CD14-positive monocyte (primary cell): Measurements from ENCODE around the gene SEMA4G. TPM values are rescaled to one million over a fixed set of nuclear protein-coding genes. Genes with fewer than 3 reads are reported as not detected.

Experiments
- DNase-seq, 3 donors: peaks; one replicate each; pipeline ENCODE4 v3.0.0-alpha.2; 2011 to 2022
- H2AFZ ChIP-seq: 2 replicates; pipeline ENCODE4 v1.6.0; 2012; ENCODE audit warnings: mild to moderate bottlenecking, low read depth, low read length, inconsistent platforms; ENCODE audit not compliant: insufficient read depth, poor library complexity, severe bottlenecking
- H3K27ac ChIP-seq, 2 donors: 1 replicate in 1 of 2; 2 replicates in 1 of 2; pipeline ENCODE4 v1.5.1; 2012 to 2013; ENCODE audit warnings: low read length in 2 of 2, control low read depth in 1 of 2, inconsistent platforms in 1 of 2, low read depth in 1 of 2, mild to moderate bottlenecking in 1 of 2
- H3K27me3 ChIP-seq, 2 donors: one replicate each; pipeline versions ENCODE4 v1.6.0 to v1.6.1; 2011 to 2013; ENCODE audit warnings: low read length in 2 of 2; ENCODE audit not compliant: control insufficient read depth in 2 of 2, insufficient read depth in 2 of 2
- H3K36me3 ChIP-seq, 2 donors: replicated peaks in 1 of 2; 1 replicate in 1 of 2; 2 replicates in 1 of 2; pipeline versions ENCODE4 v1.5.1 to v1.6.1; 2012 to 2013; ENCODE audit warnings: low read length in 2 of 2, control low read depth in 1 of 2, inconsistent platforms in 1 of 2, mild to moderate bottlenecking in 1 of 2; ENCODE audit not compliant: insufficient read depth in 2 of 2, control insufficient read depth in 1 of 2
- H3K4me1 ChIP-seq, 2 donors: 1 replicate in 1 of 2; 2 replicates in 1 of 2; pipeline versions ENCODE4 v1.5.1 to v1.6.1; 2012 to 2013; ENCODE audit warnings: low read length in 2 of 2, control low read depth in 1 of 2, inconsistent platforms in 1 of 2, mild to moderate bottlenecking in 1 of 2, moderate library complexity in 1 of 2; ENCODE audit not compliant: insufficient read depth in 2 of 2, control insufficient read depth in 1 of 2
- H3K4me2 ChIP-seq: replicated peaks from 2 replicates; pipeline ENCODE3; 2012; ENCODE audit warnings: low read length, moderate library complexity, mild to moderate bottlenecking; ENCODE audit not compliant: poor library complexity, severe bottlenecking; ENCODE audit errors: extremely low read depth
- H3K4me3 ChIP-seq, 3 experiments: fragments of 200-600 bp in 1 of 3; sonication (generic) in 1 of 3; replicated peaks in 1 of 3; 1 replicate in 2 of 3; 2 replicates in 1 of 3; pipeline ENCODE4 v1.5.1; 2011 to 2013; ENCODE audit warnings: low read length in 3 of 3, mild to moderate bottlenecking in 3 of 3, control low read depth in 2 of 3, low read depth in 2 of 3, inconsistent platforms in 1 of 3, moderate library complexity in 1 of 3
- H3K79me2 ChIP-seq: 2 replicates; pipeline ENCODE4 v1.6.0; 2012; ENCODE audit warnings: mild to moderate bottlenecking, control low read depth, inconsistent platforms, low read length, moderate library complexity; ENCODE audit not compliant: insufficient read depth
- H3K9ac ChIP-seq: 2 replicates; pipeline ENCODE4 v1.6.0; 2017; ENCODE audit warnings: low read length, mild to moderate bottlenecking; ENCODE audit not compliant: insufficient read depth, poor library complexity, severe bottlenecking
- H3K9me3 ChIP-seq, 2 donors: replicated peaks in 1 of 2; 1 replicate in 1 of 2; 2 replicates in 1 of 2; pipeline versions ENCODE4 v1.5.1 to v1.6.1; 2012 to 2013; ENCODE audit warnings: low read length in 2 of 2, control low read depth in 1 of 2; ENCODE audit not compliant: control insufficient read depth in 1 of 2, insufficient read depth in 1 of 2
- H4K20me1 ChIP-seq: 2 replicates; pipeline ENCODE4 v1.6.0; 2012; ENCODE audit warnings: mild to moderate bottlenecking, low read length, control low read depth, moderate library complexity; ENCODE audit not compliant: insufficient read depth
- H3K27ac Mint-ChIP-seq, 7 donors: one replicate each; pipeline ENCODE4 v1.8.0; 2020; ENCODE audit warnings: mild to moderate bottlenecking in 7 of 7, mixed read lengths in 7 of 7, moderate library complexity in 6 of 7, inconsistent platforms in 2 of 7
- H3K27me3 Mint-ChIP-seq, 3 donors: one replicate each; pipeline ENCODE4 v1.8.0; 2021 to 2022; ENCODE audit warnings: low read depth in 3 of 3, mild to moderate bottlenecking in 3 of 3, mixed read lengths in 3 of 3, moderate library complexity in 3 of 3, inconsistent platforms in 1 of 3
- H3K36me3 Mint-ChIP-seq, 2 donors: one replicate each; pipeline ENCODE4 v1.8.0; 2020; ENCODE audit warnings: mixed read lengths in 2 of 2, inconsistent platforms in 1 of 2, mild to moderate bottlenecking in 1 of 2
- H3K4me1 Mint-ChIP-seq: one replicate; pipeline ENCODE4 v1.8.0; 2020; ENCODE audit warnings: mild to moderate bottlenecking, mixed read lengths
- H3K4me3 Mint-ChIP-seq, 2 donors: one replicate each; pipeline ENCODE4 v1.8.0; 2020; ENCODE audit warnings: mild to moderate bottlenecking in 2 of 2, mixed read lengths in 2 of 2, moderate library complexity in 1 of 2
- H3K9me3 Mint-ChIP-seq, 7 donors: one replicate each; pipeline ENCODE4 v1.8.0; 2020 to 2022; ENCODE audit warnings: mixed read lengths in 7 of 7, mild to moderate bottlenecking in 6 of 7, moderate library complexity in 6 of 7, inconsistent platforms in 2 of 7
- WGBS: methylation state at CpG from one replicate; pipeline ENCODE4 v1.1.5; 2013; ENCODE audit warnings: missing lambda C conversion rate; ENCODE audit not compliant: insufficient coverage; 5-methylcytosine and 5-hydroxymethylcytosine counted together
- intact Hi-C, 2 donors: fragments of 100-400 bp; cut with micrococcal nuclease; formaldehyde crosslinking; loops; one replicate each; pipeline versions ENCODE4 v1.15.0 to v1.15.1; 2023
- polyA plus RNA-seq, 3 donors: library from polyadenylated mRNA; depleted of rRNA in 1 of 3; unstranded in 2 of 3; stranded (reverse) in 1 of 3; fragments of 300-500 nt in 2 of 3; fragments of >200 nt in 1 of 3; fragmentation: Illumina TruSeq in 2 of 3; gene quantifications; 1 replicate in 2 of 3; 2 replicates in 1 of 3; pipeline ENCODE4 v1.2.3, GENCODE V29; 2012 to 2021
- TF ChIP-seq, protein P1 (sequence below): fragments of 200-600 bp; IDR thresholded peaks from one replicate; pipeline ENCODE4 v1.8.0; 2022; ENCODE audit warnings: antibody characterized with exemption, mild to moderate bottlenecking

The SEMA4G gene
- polyA plus RNA-seq, 3 donors = 0.24 TPM; not detected in 2

DNA sequence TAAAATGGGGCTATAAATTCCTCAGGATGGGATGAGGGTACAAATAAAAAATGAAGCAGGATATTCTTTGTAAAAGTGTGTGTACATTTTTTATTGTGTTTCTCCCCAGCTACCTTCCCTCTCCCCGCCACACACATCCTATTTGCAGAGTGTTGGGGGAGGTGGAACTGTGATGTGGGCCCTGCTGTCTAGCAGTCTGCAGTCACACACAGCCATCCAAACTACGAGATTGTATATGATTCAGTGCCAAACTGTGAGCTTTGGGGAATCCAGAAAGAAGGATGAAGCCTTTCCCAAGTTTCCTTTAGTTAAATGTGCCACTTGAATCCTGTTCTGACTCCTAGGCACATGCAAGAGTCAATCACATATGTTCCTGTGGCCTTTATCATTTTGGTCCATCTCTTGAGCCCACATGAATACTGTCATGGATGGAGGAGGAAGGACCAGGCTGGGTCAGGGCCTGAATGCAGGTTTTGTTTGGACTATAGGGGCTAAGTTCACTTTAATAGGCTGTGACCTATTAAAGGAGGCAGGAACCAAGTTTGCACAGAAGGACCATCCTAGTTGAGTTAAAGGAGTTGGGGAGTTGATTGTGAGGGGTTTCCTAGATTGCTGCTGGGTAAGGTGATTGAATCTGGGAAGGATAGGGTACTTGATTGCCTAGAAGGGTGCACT, 1.1 kb upstream of the SEMA4G start:
- H2AFZ ChIP-seq = no peak overlapping the region
- peaks cover 0 to 3% (median 0%) of the 10 kb centered on the region in 7 donors for H3K9me3 Mint-ChIP-seq
- peak overlapping the region; percentile 51 to 84 for H3K4me3 Mint-ChIP-seq
- no peak overlapping the region for H3K27ac ChIP-seq
- H3K4me1 Mint-ChIP-seq = peaks cover 13% of the 10 kb centered on the region
- H3K9ac ChIP-seq = no peak overlapping the region
- H3K36me3 ChIP-seq = peaks cover 21 to 37% of the 10 kb centered on the region in 2 donors
- no peak overlapping the region for H3K4me3 ChIP-seq
- no CpG with 5 or more reads among the region's 2 CpGs for WGBS
- peaks cover 11 to 13% of the 10 kb centered on the region in 2 donors for H3K4me1 ChIP-seq
- intact Hi-C loops = loop anchor here in 1 of 2 donors (5.0 kb wide), 1 partner anchor 44 kb away; no protein-coding TSS in a partner anchor
- DNase-seq = no peak
- no peak overlapping the region for H3K27ac Mint-ChIP-seq
- peaks cover 18 to 26% (median 22%) of the 10 kb centered on the region in 3 donors for H3K27me3 Mint-ChIP-seq
- H3K27me3 ChIP-seq = peaks cover 7 to 13% of the 10 kb centered on the region in 2 donors
- no peak overlapping the region for H3K4me2 ChIP-seq
- TF ChIP-seq, protein P1, sequence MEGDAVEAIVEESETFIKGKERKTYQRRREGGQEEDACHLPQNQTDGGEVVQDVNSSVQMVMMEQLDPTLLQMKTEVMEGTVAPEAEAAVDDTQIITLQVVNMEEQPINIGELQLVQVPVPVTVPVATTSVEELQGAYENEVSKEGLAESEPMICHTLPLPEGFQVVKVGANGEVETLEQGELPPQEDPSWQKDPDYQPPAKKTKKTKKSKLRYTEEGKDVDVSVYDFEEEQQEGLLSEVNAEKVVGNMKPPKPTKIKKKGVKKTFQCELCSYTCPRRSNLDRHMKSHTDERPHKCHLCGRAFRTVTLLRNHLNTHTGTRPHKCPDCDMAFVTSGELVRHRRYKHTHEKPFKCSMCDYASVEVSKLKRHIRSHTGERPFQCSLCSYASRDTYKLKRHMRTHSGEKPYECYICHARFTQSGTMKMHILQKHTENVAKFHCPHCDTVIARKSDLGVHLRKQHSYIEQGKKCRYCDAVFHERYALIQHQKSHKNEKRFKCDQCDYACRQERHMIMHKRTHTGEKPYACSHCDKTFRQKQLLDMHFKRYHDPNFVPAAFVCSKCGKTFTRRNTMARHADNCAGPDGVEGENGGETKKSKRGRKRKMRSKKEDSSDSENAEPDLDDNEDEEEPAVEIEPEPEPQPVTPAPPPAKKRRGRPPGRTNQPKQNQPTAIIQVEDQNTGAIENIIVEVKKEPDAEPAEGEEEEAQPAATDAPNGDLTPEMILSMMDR = no peak
- peaks cover 22 to 23% of the 10 kb centered on the region in 2 donors for H3K36me3 Mint-ChIP-seq
- H3K9me3 ChIP-seq = no peaks in the 10 kb centered on the region
- no peaks in the 10 kb centered on the region for H4K20me1 ChIP-seq
- H3K79me2 ChIP-seq = no peaks in the 10 kb centered on the region

GRCh38 chr10:100968863-100969186, 479 bp upstream of the SEMA4G start:
- Histone ChIP-seq H3K4me1 (peaks cover 11 to 13% of the 10 kb centered on the region in 2 donors), H3K27me3 (peaks cover 7 to 13% of the 10 kb centered on the region in 2 donors), H2AFZ (peak overlapping the region; percentile 67), H4K20me1 (no peaks in the 10 kb centered on the region), H3K4me3 (peak overlapping the region in 2 of 3 experiments; percentile 6 to 70), H3K9me3 (no peaks in the 10 kb centered on the region), H3K27ac (no peak overlapping the region), H3K4me2 (peak overlapping the region; percentile 76), H3K36me3 (peaks cover 16 to 32% of the 10 kb centered on the region in 2 donors), H3K9ac (peak overlapping the region; percentile 21), H3K79me2 (no peaks in the 10 kb centered on the region)
- Mint-ChIP-seq H3K36me3 (peaks cover 21 to 22% of the 10 kb centered on the region in 2 donors), H3K27me3 (peaks cover 18 to 26% (median 22%) of the 10 kb centered on the region in 3 donors), H3K9me3 (peaks cover 0 to 3% (median 0%) of the 10 kb centered on the region in 7 donors), H3K4me3 (peak overlapping the region; percentile 71 to 84), H3K27ac (no peak overlapping the region), H3K4me1 (peaks cover 13% of the 10 kb centered on the region)
- intact Hi-C loops = loop anchor here in 1 of 2 donors (5.0 kb wide), 1 partner anchor 43 kb away; no protein-coding TSS in a partner anchor
- DNase-seq = no peak
- WGBS = 48% methylated on average over 2 of the region's 9 CpGs
- TF ChIP-seq, protein P1 = no peak
